Suprapubic skin (tissue), 4 donors: ENCODE measurements around the gene WWOX. TPM values are rescaled to one million over a fixed set of nuclear protein-coding genes. Genes with fewer than 3 reads are reported as not detected.

Experiments used
- DNase-seq, 2 donors: peaks; one replicate each; pipeline ENCODE4 v3.0.0-alpha.2; 2019; ENCODE audit warnings: low spot score in 2 of 2
- H3K27ac ChIP-seq: fragments of 200-600 bp; sonication (generic); one replicate; pipeline ENCODE4 v1.5.1; 2019
- H3K27me3 ChIP-seq: fragments of 200-600 bp; sonication (generic); one replicate; pipeline ENCODE4 v1.5.1; 2019
- H3K36me3 ChIP-seq: fragments of 200-600 bp; sonication (generic); one replicate; pipeline ENCODE4 v1.5.1; 2019
- H3K4me1 ChIP-seq: fragments of 200-600 bp; sonication (generic); one replicate; pipeline ENCODE4 v1.5.1; 2019
- H3K4me3 ChIP-seq: fragments of 200-600 bp; sonication (generic); one replicate; pipeline ENCODE4 v1.5.1; 2019; ENCODE audit warnings: mild to moderate bottlenecking
- H3K9me3 ChIP-seq: fragments of 200-600 bp; sonication (generic); one replicate; pipeline ENCODE4 v1.5.1; 2019
- CTCF ChIP-seq, 2 donors: fragments of 200-600 bp in 1 of 2; fragments of 450-650 bp in 1 of 2; sonication (generic) in 1 of 2; IDR thresholded peaks; one replicate each; pipeline ENCODE4 v1.5.1; 2016 to 2019; ENCODE audit warnings: antibody characterized with exemption in 2 of 2, mild to moderate bottlenecking in 1 of 2, moderate library complexity in 1 of 2
- EP300 ChIP-seq: sonication (generic); formaldehyde crosslinking; IDR thresholded peaks from one replicate; pipeline ENCODE4 v1.6.1; 2017; ENCODE audit warnings: antibody characterized with exemption
- POLR2A ChIP-seq, 2 donors: fragments of 450-650 bp; IDR thresholded peaks; one replicate each; pipeline ENCODE4 v1.6.1; 2017; ENCODE audit warnings: antibody characterized with exemption in 2 of 2, mild to moderate bottlenecking in 2 of 2, moderate library complexity in 2 of 2
- POLR2AphosphoS5 ChIP-seq, 3 donors: sonication (generic); formaldehyde crosslinking; IDR thresholded peaks; one replicate each; pipeline ENCODE4 v1.6.1; 2017; ENCODE audit warnings: antibody characterized with exemption in 3 of 3
- WGBS: methylation state at CpG from one replicate; pipeline ENCODE4 v1.1.5; 2018; 5-methylcytosine and 5-hydroxymethylcytosine counted together
- total RNA-seq, 4 donors: library from RNA; depleted of rRNA; stranded (reverse); fragments of >200 nt; gene quantifications; one replicate each; pipeline ENCODE4 v1.1.0, GENCODE V29; 2016

The WWOX gene
- total RNA-seq, 4 donors from 2014 or later, result 29.6 to 104 (median 47.3) TPM

- Histone ChIP-seq H3K4me3 (no peak overlapping the region), H3K36me3 (no peaks in the 10 kb centered on the region), H3K27me3 (no peaks in the 10 kb centered on the region), H3K4me1 (peaks cover 9% of the 10 kb centered on the region), H3K27ac (no peak overlapping the region), H3K9me3 (no peaks in the 10 kb centered on the region)
- no peak for TF ChIP-seq CTCF (IDR thresholded peaks at IDR 0.05)
- TF ChIP-seq POLR2A (IDR thresholded peaks at IDR 0.05), result no peak
- TF ChIP-seq POLR2AphosphoS5 (IDR thresholded peaks at IDR 0.05), result no peak
- no peak for TF ChIP-seq EP300
- no peak for DNase-seq
- WGBS, result 70% methylated on average over 7 of the region's 7 CpGs
These were observed 114.3 kb downstream of the WWOX start for GRCh38 chr16:78213751-78214150.

GRCh38 chr16:78215222-78215621 lies 115.8 kb downstream of the WWOX start:
- DNase-seq, result no peak
- Histone ChIP-seq H3K27ac (no peak overlapping the region), H3K4me3 (no peak overlapping the region), H3K4me1 (peaks cover 9% of the 10 kb centered on the region), H3K27me3 (no peaks in the 10 kb centered on the region), H3K36me3 (no peaks in the 10 kb centered on the region), H3K9me3 (no peaks in the 10 kb centered on the region)
- TF ChIP-seq CTCF (IDR thresholded peaks at IDR 0.05) (no peak), EP300 (no peak), POLR2A (IDR thresholded peaks at IDR 0.05) (no peak), POLR2AphosphoS5 (IDR thresholded peaks at IDR 0.05) (no peak)
- 95% methylated on average over 9 of the region's 9 CpGs for WGBS

GRCh38 chr16:78216166-78216745 lies 116.8 kb downstream of the WWOX start:
- Histone ChIP-seq H3K27ac (no peak overlapping the region), H3K36me3 (no peaks in the 10 kb centered on the region), H3K9me3 (no peaks in the 10 kb centered on the region), H3K27me3 (no peaks in the 10 kb centered on the region), H3K4me3 (no peak overlapping the region), H3K4me1 (peaks cover 6% of the 10 kb centered on the region)
- no peak for DNase-seq
- 94% methylated on average over 4 of the region's 4 CpGs for WGBS
- TF ChIP-seq POLR2A (IDR thresholded peaks at IDR 0.05) (no peak), POLR2AphosphoS5 (IDR thresholded peaks at IDR 0.05) (no peak), EP300 (no peak), CTCF (IDR thresholded peaks at IDR 0.05) (no peak)

GRCh38 chr16:78217276-78217675 lies 117.8 kb downstream of the WWOX start:
- Histone ChIP-seq H3K4me3 (no peak overlapping the region), H3K36me3 (no peaks in the 10 kb centered on the region), H3K27me3 (no peaks in the 10 kb centered on the region), H3K9me3 (no peaks in the 10 kb centered on the region), H3K27ac (no peak overlapping the region), H3K4me1 (peaks cover 2% of the 10 kb centered on the region)
- TF ChIP-seq POLR2A (IDR thresholded peaks at IDR 0.05), result no peak
- TF ChIP-seq POLR2AphosphoS5 (IDR thresholded peaks at IDR 0.05), result no peak
- TF ChIP-seq EP300, result no peak
- no peak for TF ChIP-seq CTCF (IDR thresholded peaks at IDR 0.05)
- no peak for DNase-seq
- 91% methylated on average over 7 of the region's 7 CpGs for WGBS

GRCh38 chr16:78218279-78218678 lies 118.8 kb downstream of the WWOX start:
- no peaks in the 10 kb centered on the region for H3K4me1 ChIP-seq
- no peaks in the 10 kb centered on the region for H3K27me3 ChIP-seq
- H3K4me3 ChIP-seq, result no peak overlapping the region
- no peak for TF ChIP-seq EP300
- no peak for TF ChIP-seq POLR2A (IDR thresholded peaks at IDR 0.05)
- no peak for TF ChIP-seq CTCF (IDR thresholded peaks at IDR 0.05)
- TF ChIP-seq POLR2AphosphoS5 (IDR thresholded peaks at IDR 0.05), result no peak
- WGBS, result 92% methylated on average over 4 of the region's 4 CpGs
- H3K27ac ChIP-seq, result no peak overlapping the region
- no peaks in the 10 kb centered on the region for H3K9me3 ChIP-seq
- no peaks in the 10 kb centered on the region for H3K36me3 ChIP-seq
- no peak for DNase-seq
